MM.1S (cell line): ENCODE data around the gene SLC25A24.

Experiments
- DNase-seq: peaks from one replicate; pipeline ENCODE4 v3.0.0-alpha.2; 2015
- H2AFZ ChIP-seq: fragments of 300-600 bp; sonication (generic); 2 replicates; pipeline ENCODE4 v1.6.0; 2016; ENCODE audit warnings: antibody characterized with exemption, low read length
- H3F3A ChIP-seq: fragments of 300-600 bp; sonication (generic); 2 replicates; pipeline ENCODE4 v1.6.1; 2016; ENCODE audit warnings: mild to moderate bottlenecking, antibody characterized with exemption, low read length, moderate library complexity, mixed read lengths; ENCODE audit not compliant: insufficient read depth
- H3K27ac ChIP-seq: fragments of 300-600 bp; sonication (generic); 2 replicates; pipeline ENCODE4 v1.5.1; 2016; ENCODE audit warnings: mild to moderate bottlenecking, low read length
- H3K27me3 ChIP-seq: fragments of 300-600 bp; sonication (generic); replicated peaks from 2 replicates; pipeline ENCODE4 v1.6.0; 2016; ENCODE audit warnings: low read length; ENCODE audit not compliant: insufficient read depth
- H3K36me3 ChIP-seq: fragments of 300-600 bp; sonication (generic); replicated peaks from 2 replicates; pipeline ENCODE4 v1.6.1; 2016; ENCODE audit warnings: mild to moderate bottlenecking, low read length, mixed read lengths; ENCODE audit not compliant: insufficient read depth
- H3K4me1 ChIP-seq: fragments of 300-600 bp; sonication (generic); 2 replicates; pipeline ENCODE4 v1.6.1; 2016; ENCODE audit warnings: low read length, mixed read lengths
- H3K4me2 ChIP-seq: fragments of 300-600 bp; sonication (generic); 2 replicates; pipeline ENCODE4 v1.6.0; 2016; ENCODE audit warnings: low read depth, low read length
- H3K4me3 ChIP-seq: fragments of 300-600 bp; sonication (generic); 2 replicates; pipeline ENCODE4 v1.5.1; 2016; ENCODE audit warnings: low read length, mixed read lengths
- H3K79me2 ChIP-seq: fragments of 300-600 bp; sonication (generic); 2 replicates; pipeline ENCODE4 v1.6.1; 2016; ENCODE audit warnings: mixed run types, low read length, mixed read lengths
- H3K9ac ChIP-seq: fragments of 300-600 bp; sonication (generic); 2 replicates; pipeline ENCODE4 v1.6.1; 2016; ENCODE audit warnings: low read length, mixed read lengths
- H3K9me2 ChIP-seq: fragments of 300-600 bp; sonication (generic); replicated peaks from 2 replicates; pipeline ENCODE4 v1.6.1; 2016; ENCODE audit warnings: mild to moderate bottlenecking, low read length, mixed read lengths; ENCODE audit not compliant: insufficient read depth
- H3K9me3 ChIP-seq: fragments of 300-600 bp; sonication (generic); replicated peaks from 2 replicates; pipeline ENCODE4 v1.6.1; 2016; ENCODE audit warnings: mild to moderate bottlenecking, low read length, mixed read lengths; ENCODE audit not compliant: insufficient read depth
- H4K20me1 ChIP-seq: fragments of 300-600 bp; sonication (generic); 2 replicates; pipeline ENCODE4 v1.6.1; 2016; ENCODE audit warnings: mild to moderate bottlenecking, low read length, moderate library complexity, mixed read lengths; ENCODE audit not compliant: insufficient read depth
- EZH2 ChIP-seq: fragments of 300-600 bp; sonication (generic); optimal IDR thresholded peaks from 2 replicates; pipeline ENCODE3; 2017; ENCODE audit warnings: low read depth, mild to moderate bottlenecking, antibody characterized with exemption, low read length, mixed read lengths
- EZH2phosphoT487 ChIP-seq: fragments of 300-600 bp; sonication (generic); IDR thresholded peaks from 2 replicates; pipeline ENCODE4 v1.6.1; 2018; ENCODE audit warnings: antibody characterized with exemption, low read length
- TF ChIP-seq, protein P1 (sequence below): fragments of 300-600 bp; sonication (generic); IDR thresholded peaks from 2 replicates; pipeline ENCODE4 v1.5.1; 2016; ENCODE audit warnings: antibody characterized with exemption, low read length, mixed read lengths

SLC25A24 gene

DNA sequence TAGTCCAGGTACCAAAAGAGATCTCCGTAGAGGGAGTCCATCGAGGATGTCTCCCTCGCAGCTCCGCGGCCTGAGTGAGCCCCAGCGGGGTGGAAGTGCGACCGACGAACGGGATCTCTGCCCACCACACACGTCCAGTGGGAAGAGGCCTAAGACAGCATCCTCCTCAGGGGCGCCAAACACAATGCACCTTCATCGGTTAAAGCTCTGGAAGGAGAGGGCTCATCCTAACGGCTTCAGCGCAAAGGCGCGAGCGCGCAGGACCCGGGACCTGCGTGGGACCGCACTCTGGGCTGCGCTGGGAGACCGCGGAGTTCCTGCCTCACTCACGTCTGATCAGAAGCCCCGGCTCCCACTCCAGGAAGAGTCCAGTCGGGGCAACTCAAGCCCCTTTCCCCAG is 7.6 kb downstream of the SLC25A24 start:
- H3K9me3 ChIP-seq = no peaks in the 10 kb centered on the region
- no peaks in the 10 kb centered on the region for H3K36me3 ChIP-seq
- DNase-seq = no peak
- H3K4me1 ChIP-seq = no peaks in the 10 kb centered on the region
- H4K20me1 ChIP-seq = no peaks in the 10 kb centered on the region
- TF ChIP-seq EZH2 (no peak), EZH2phosphoT487 (no peak)
- TF ChIP-seq, protein P1, sequence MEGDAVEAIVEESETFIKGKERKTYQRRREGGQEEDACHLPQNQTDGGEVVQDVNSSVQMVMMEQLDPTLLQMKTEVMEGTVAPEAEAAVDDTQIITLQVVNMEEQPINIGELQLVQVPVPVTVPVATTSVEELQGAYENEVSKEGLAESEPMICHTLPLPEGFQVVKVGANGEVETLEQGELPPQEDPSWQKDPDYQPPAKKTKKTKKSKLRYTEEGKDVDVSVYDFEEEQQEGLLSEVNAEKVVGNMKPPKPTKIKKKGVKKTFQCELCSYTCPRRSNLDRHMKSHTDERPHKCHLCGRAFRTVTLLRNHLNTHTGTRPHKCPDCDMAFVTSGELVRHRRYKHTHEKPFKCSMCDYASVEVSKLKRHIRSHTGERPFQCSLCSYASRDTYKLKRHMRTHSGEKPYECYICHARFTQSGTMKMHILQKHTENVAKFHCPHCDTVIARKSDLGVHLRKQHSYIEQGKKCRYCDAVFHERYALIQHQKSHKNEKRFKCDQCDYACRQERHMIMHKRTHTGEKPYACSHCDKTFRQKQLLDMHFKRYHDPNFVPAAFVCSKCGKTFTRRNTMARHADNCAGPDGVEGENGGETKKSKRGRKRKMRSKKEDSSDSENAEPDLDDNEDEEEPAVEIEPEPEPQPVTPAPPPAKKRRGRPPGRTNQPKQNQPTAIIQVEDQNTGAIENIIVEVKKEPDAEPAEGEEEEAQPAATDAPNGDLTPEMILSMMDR = no peak
- no peaks in the 10 kb centered on the region for H3K27me3 ChIP-seq
- H3K4me3 ChIP-seq = no peak overlapping the region
- no peaks in the 10 kb centered on the region for H3F3A ChIP-seq
- no peak overlapping the region for H3K27ac ChIP-seq
- H3K9me2 ChIP-seq = no peaks in the 10 kb centered on the region
- no peak overlapping the region for H3K4me2 ChIP-seq
- H3K79me2 ChIP-seq = peaks cover 7% of the 10 kb centered on the region
- no peak overlapping the region for H2AFZ ChIP-seq
- H3K9ac ChIP-seq = no peak overlapping the region

DNA sequence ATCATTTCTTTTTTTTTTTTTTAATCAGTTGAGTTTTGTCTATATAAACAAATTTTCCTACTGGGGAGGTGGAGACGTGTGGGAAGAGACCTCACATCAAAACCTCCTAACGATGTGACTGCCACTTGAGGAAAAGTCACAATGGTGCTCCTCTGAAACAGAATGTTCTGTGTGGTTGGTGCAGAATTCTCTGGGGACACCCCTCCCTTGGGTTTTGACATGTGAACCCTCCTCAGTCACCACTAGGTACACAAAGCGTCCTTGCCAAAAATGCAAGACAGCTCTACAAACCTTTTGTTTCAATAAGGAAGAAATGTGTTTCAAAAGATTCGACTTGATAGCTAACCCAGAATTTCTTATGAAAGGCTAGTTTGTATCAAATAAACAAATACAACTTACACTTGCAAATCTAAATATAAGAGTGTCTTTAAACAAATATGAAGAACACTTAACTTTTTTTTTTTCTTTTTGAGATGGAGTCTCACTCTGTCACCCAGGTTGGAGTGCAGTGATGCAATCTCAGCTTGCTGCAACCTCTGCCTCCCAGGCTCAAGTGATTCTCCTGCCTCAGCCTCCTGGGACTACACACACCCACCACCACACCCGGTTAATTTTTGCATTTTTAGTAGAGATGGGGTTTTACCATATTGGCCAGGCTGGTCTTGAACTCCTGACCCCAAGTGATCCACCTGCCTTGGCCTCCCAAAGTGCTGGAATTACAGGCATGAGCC is 9.3 kb downstream of the SLC25A24 start:
- Histone ChIP-seq H3F3A (no peaks in the 10 kb centered on the region), H4K20me1 (no peaks in the 10 kb centered on the region), H3K36me3 (no peaks in the 10 kb centered on the region), H3K4me2 (no peak overlapping the region), H3K79me2 (no peaks in the 10 kb centered on the region), H2AFZ (no peak overlapping the region), H3K9me2 (no peaks in the 10 kb centered on the region), H3K9ac (no peak overlapping the region), H3K4me1 (no peaks in the 10 kb centered on the region), H3K9me3 (no peaks in the 10 kb centered on the region), H3K27ac (no peak overlapping the region), H3K4me3 (no peak overlapping the region), H3K27me3 (no peaks in the 10 kb centered on the region)
- DNase-seq = no peak
- TF ChIP-seq EZH2 = no peak
- TF ChIP-seq, protein P1 = no peak
- TF ChIP-seq EZH2phosphoT487 = no peak

DNA sequence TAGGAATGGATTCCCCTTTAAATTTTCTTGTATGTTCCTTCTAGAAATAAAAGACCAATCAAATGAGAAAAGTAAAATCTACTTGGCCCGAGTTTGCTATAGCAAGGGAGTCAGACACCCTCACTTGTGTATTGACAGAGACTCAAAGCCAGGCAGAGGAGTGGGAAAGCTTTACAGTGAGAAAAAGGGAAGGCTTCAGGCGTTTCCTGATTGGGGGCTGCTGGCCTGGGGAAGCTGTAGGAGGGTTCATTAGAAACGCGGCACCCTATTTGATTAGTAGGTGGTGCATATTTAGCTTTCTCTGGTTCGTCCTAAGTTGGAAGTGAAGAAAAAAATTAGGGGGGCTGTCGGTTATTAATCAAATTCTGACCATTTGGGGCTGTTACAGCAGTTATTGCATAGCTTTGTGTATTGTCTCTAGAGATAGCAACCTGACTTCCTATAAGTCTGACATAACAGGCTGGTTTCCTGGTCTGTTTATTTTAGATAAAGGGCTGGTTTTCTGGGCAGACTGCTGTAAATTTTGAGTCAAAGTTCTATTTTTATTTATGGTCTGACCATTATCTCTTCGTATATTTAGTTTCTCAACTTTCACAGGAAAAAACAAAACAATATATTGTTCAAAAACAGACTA is 10.0 kb downstream of the SLC25A24 start:
- no peak overlapping the region for H3K4me3 ChIP-seq
- no peaks in the 10 kb centered on the region for H3K36me3 ChIP-seq
- H3K27ac ChIP-seq = no peak overlapping the region
- no peaks in the 10 kb centered on the region for H3K9me3 ChIP-seq
- no peaks in the 10 kb centered on the region for H3F3A ChIP-seq
- H3K79me2 ChIP-seq = no peaks in the 10 kb centered on the region
- no peaks in the 10 kb centered on the region for H3K27me3 ChIP-seq
- H2AFZ ChIP-seq = no peak overlapping the region
- no peaks in the 10 kb centered on the region for H3K4me1 ChIP-seq
- H3K4me2 ChIP-seq = no peak overlapping the region
- TF ChIP-seq EZH2phosphoT487 (no peak), EZH2 (no peak)
- TF ChIP-seq, protein P1 = no peak
- H3K9me2 ChIP-seq = no peaks in the 10 kb centered on the region
- no peaks in the 10 kb centered on the region for H4K20me1 ChIP-seq
- DNase-seq = no peak
- H3K9ac ChIP-seq = no peak overlapping the region
